OCI-LY1 (cell line): Measurements from ENCODE around the gene BBC3.

Experiments
- H2AFZ ChIP-seq: fragments of 200-600 bp; sonication (generic), shearing (Covaris generic); 2 replicates; pipeline ENCODE4 v1.6.0; 2014; ENCODE audit warnings: antibody characterized with exemption, mild to moderate bottlenecking, low read length
- H3F3A ChIP-seq: fragments of 200-600 bp; sonication (generic), shearing (Covaris generic); 2 replicates; pipeline ENCODE4 v1.6.0; 2014; ENCODE audit warnings: mild to moderate bottlenecking, antibody characterized with exemption, low read length, moderate library complexity; ENCODE audit not compliant: insufficient read depth
- H3K27ac ChIP-seq: fragments of 200-600 bp; sonication (generic); 2 replicates; pipeline ENCODE4 v1.5.1; 2014; ENCODE audit warnings: low read length, mixed run types, mild to moderate bottlenecking, low read depth; ENCODE audit not compliant: poor library complexity, severe bottlenecking
- H3K27me3 ChIP-seq: fragments of 200-600 bp; sonication (generic); 2 replicates; pipeline ENCODE4 v1.6.0; 2014; ENCODE audit warnings: antibody characterized with exemption, mild to moderate bottlenecking, low read length, moderate library complexity; ENCODE audit not compliant: insufficient read depth
- H3K36me3 ChIP-seq: fragments of 200-600 bp; sonication (generic); 2 replicates; pipeline ENCODE4 v1.6.1; 2014; ENCODE audit warnings: mild to moderate bottlenecking, antibody characterized with exemption, low read length, moderate library complexity, mixed read lengths; ENCODE audit not compliant: insufficient read depth
- H3K4me1 ChIP-seq: fragments of 200-600 bp; sonication (generic); 2 replicates; pipeline ENCODE4 v1.5.1; 2014; ENCODE audit warnings: mild to moderate bottlenecking, low read length, moderate library complexity; ENCODE audit not compliant: insufficient read depth, severe bottlenecking
- H3K4me2 ChIP-seq: fragments of 200-600 bp; sonication (generic), shearing (Covaris generic); 2 replicates; pipeline ENCODE4 v1.6.1; 2014; ENCODE audit warnings: low read length
- H3K4me3 ChIP-seq: fragments of 200-600 bp; sonication (generic); 2 replicates; pipeline ENCODE4 v1.5.1; 2014; ENCODE audit warnings: low read length, low read depth, mild to moderate bottlenecking, mixed read lengths; ENCODE audit not compliant: poor library complexity, severe bottlenecking
- H3K79me2 ChIP-seq: fragments of 200-600 bp; shearing (Covaris generic); 2 replicates; pipeline ENCODE4 v1.6.1; 2016; ENCODE audit warnings: mixed run types, low read length, mixed read lengths; ENCODE audit not compliant: insufficient read depth
- H3K9ac ChIP-seq: fragments of 200-600 bp; sonication (generic), shearing (Covaris generic); 2 replicates; pipeline ENCODE4 v1.6.1; 2014; ENCODE audit warnings: mild to moderate bottlenecking, low read length, mixed read lengths
- H3K9me2 ChIP-seq: fragments of 200-600 bp; sonication (generic), shearing (Covaris generic); 2 replicates; pipeline ENCODE4 v1.6.1; 2014; ENCODE audit warnings: low read depth, mild to moderate bottlenecking, low read length, mixed read lengths
- H3K9me3 ChIP-seq: fragments of 200-600 bp; shearing (Covaris generic); 2 replicates; pipeline ENCODE4 v1.6.1; 2014; ENCODE audit warnings: low read length, mixed read lengths
- H4K20me1 ChIP-seq: fragments of 200-600 bp; sonication (generic), shearing (Covaris generic); 2 replicates; pipeline ENCODE4 v1.6.0; 2016; ENCODE audit warnings: mild to moderate bottlenecking, low read length; ENCODE audit not compliant: insufficient read depth
- CTCF ChIP-seq: fragments of 200-600 bp; sonication (generic), shearing (Covaris generic); IDR thresholded peaks from 2 replicates; pipeline ENCODE4 v1.5.1; 2017; ENCODE audit warnings: mild to moderate bottlenecking, antibody characterized with exemption, low read length, moderate library complexity, mixed read lengths
- EZH2 ChIP-seq: fragments of 200-600 bp; sonication (generic), shearing (Covaris generic); IDR thresholded peaks from 2 replicates; pipeline ENCODE4 v1.8.0; 2017; ENCODE audit warnings: borderline replicate concordance, mixed run types, mild to moderate bottlenecking, antibody characterized with exemption, low read length, moderate library complexity, mixed read lengths

BBC3 gene

DNA sequence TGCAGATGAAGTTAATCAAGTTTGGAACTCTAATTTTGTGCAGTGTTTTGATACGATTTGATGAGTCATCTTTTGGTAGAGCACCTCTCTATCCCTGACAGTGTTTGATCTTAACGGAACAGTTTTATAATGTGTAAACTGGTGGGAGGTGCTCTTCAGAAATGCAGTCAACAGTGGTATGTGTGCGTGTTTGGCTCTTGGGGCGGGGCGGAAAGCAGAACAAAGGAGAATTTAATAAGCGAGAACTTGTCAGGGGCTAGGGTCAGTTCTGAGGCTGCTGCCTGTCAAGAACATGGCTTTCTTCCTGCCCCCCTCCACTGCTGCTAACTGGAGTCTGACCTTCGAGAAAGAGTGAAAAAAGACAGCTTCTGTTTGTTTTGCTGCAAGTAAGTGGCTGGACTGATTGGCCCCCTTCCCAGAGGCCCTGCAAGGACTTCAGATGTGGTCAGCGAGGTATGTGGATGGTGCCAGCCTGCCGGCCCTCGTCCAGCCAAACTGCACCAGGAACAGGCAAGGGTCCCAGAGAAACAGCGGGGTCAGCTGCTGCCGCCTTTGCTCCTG is 40.8 kb downstream of the BBC3 start:
- Histone ChIP-seq H3K9me2 (no peaks in the 10 kb centered on the region), H3K9me3 (no peaks in the 10 kb centered on the region), H3K4me3 (no peak overlapping the region), H4K20me1 (no peaks in the 10 kb centered on the region), H3K4me2 (no peak overlapping the region), H3K36me3 (peaks cover 60% of the 10 kb centered on the region), H3K27ac (no peak overlapping the region), H3K9ac (no peak overlapping the region), H2AFZ (no peak overlapping the region), H3F3A (no peaks in the 10 kb centered on the region), H3K4me1 (peaks cover 21% of the 10 kb centered on the region), H3K27me3 (no peaks in the 10 kb centered on the region), H3K79me2 (no peaks in the 10 kb centered on the region)
- no peak for TF ChIP-seq CTCF

GRCh38 chr19:47188507-47189033 is 42.4 kb downstream of the BBC3 start:
- Histone ChIP-seq H3K36me3 (peaks cover 59% of the 10 kb centered on the region), H3K9me2 (no peaks in the 10 kb centered on the region), H3K27ac (peak overlapping the region; percentile 17)

DNA sequence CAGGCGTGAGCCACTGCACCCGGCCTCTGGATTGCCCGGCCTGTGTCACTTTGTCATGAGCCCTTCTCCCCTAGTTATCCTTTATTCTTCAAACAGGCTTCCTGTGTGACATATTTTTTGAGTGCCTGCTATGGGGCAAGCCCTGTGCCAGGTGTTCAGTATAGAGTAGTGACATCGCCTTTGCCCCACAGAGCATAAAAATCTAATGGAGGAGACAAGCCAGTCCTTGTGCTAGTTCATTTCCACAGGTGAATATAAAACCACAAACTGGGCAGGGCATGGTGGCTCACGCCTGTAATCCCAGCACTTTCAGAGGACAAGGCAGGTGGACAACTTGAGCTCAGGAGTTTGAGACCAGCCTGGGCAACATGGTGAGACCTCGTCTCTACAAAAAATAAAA is 43.2 kb downstream of the BBC3 start:
- peaks cover 67% of the 10 kb centered on the region for H3K36me3 ChIP-seq

More at GRCh38 chr19:47188507-47189033, 42.4 kb downstream of the BBC3 start:
- Histone ChIP-seq H4K20me1 (no peaks in the 10 kb centered on the region), H2AFZ (no peak overlapping the region), H3K27me3 (no peaks in the 10 kb centered on the region), H3K9ac (no peak overlapping the region), H3K79me2 (no peaks in the 10 kb centered on the region), H3F3A (no peaks in the 10 kb centered on the region), H3K9me3 (no peaks in the 10 kb centered on the region), H3K4me3 (no peak overlapping the region), H3K4me2 (no peak overlapping the region), H3K4me1 (peaks cover 24% of the 10 kb centered on the region)
- no peak for TF ChIP-seq EZH2
- TF ChIP-seq CTCF = no peak

More for the DNA sequence above, 43.2 kb downstream of the BBC3 start:
- Histone ChIP-seq H3K4me2 (no peak overlapping the region), H3K27ac (peak overlapping the region; percentile 75), H3K4me3 (no peak overlapping the region), H3K4me1 (peaks cover 24% of the 10 kb centered on the region), H4K20me1 (no peaks in the 10 kb centered on the region), H3K79me2 (no peaks in the 10 kb centered on the region), H3K9ac (no peak overlapping the region), H3K27me3 (no peaks in the 10 kb centered on the region), H3K9me2 (no peaks in the 10 kb centered on the region), H2AFZ (no peak overlapping the region), H3K9me3 (no peaks in the 10 kb centered on the region), H3F3A (no peaks in the 10 kb centered on the region)
- TF ChIP-seq EZH2 = no peak
- no peak for TF ChIP-seq CTCF
